H7 (cell line): ENCODE results near the gene EYS. TPM values are rescaled to one million over a fixed set of nuclear protein-coding genes. Genes with fewer than 3 reads are reported as not detected.

ENCODE experiments used
- DNase-seq: peaks from one replicate; pipeline ENCODE4 v3.0.0; 2012
- H3K27me3 ChIP-seq: 2 replicates; pipeline ENCODE4 v1.6.0; 2011; ENCODE audit warnings: mild to moderate bottlenecking, low read length; ENCODE audit not compliant: control insufficient read depth, insufficient read depth
- H3K36me3 ChIP-seq: replicated peaks from 2 replicates; pipeline ENCODE4 v1.5.1; 2011; ENCODE audit warnings: low read length; ENCODE audit not compliant: control insufficient read depth, insufficient read depth
- H3K4me3 ChIP-seq: 2 replicates; pipeline ENCODE4 v1.5.1; 2011; ENCODE audit warnings: low read depth, mild to moderate bottlenecking, control low read depth, low read length, moderate library complexity; ENCODE audit not compliant: insufficient read depth
- total RNA-seq: library from RNA; depleted of rRNA; stranded (reverse); fragments of >200 nt; shearing (Covaris generic); gene quantifications from 2 replicates; pipeline ENCODE4 v1.2.3, GENCODE V29; 2014

EYS gene
- total RNA-seq, 1 experiment from 2014 or later = 0.10 TPM

GRCh38 chr6:65186826-65187225 lies 520.2 kb downstream of the EYS start:
- no peaks in the 10 kb centered on the region for H3K27me3 ChIP-seq
- no peak overlapping the region for H3K4me3 ChIP-seq
- no peaks in the 10 kb centered on the region for H3K36me3 ChIP-seq
- no peak for DNase-seq

DNA sequence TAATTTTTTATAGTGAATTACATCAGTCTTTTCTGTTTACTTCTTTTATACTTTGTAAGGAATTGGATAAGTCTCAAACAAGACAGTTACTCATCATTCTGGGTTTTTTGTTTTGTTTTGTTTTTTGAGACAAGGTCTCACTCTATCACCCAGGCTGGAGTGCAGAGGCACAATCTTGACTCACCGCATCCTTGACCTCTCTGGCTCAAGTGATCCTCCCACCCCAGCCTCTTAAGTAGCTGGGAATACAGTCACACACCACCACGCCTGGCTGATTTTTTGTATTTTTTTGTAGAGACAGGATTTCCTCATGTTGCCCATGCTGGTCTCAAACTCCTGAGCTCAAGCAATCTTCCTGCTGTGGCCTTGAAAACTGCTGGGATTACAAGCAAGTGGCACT lies 524.3 kb downstream of the EYS start:
- no peak overlapping the region for H3K4me3 ChIP-seq
- H3K27me3 ChIP-seq = no peaks in the 10 kb centered on the region
- no peaks in the 10 kb centered on the region for H3K36me3 ChIP-seq
- no peak for DNase-seq

- Histone ChIP-seq H3K36me3 (no peaks in the 10 kb centered on the region), H3K4me3 (no peak overlapping the region), H3K27me3 (no peaks in the 10 kb centered on the region)
- no peak for DNase-seq
Observed at GRCh38 chr6:65170273-65170672, 536.8 kb downstream of the EYS start.

- H3K36me3 ChIP-seq = no peaks in the 10 kb centered on the region
- H3K27me3 ChIP-seq = no peaks in the 10 kb centered on the region
- DNase-seq = no peak
- H3K4me3 ChIP-seq = no peak overlapping the region
Observed at GRCh38 chr6:65161661-65162060, 545.4 kb downstream of the EYS start.

GRCh38 chr6:65157025-65157424 lies 550.0 kb downstream of the EYS start:
- Histone ChIP-seq H3K36me3 (no peaks in the 10 kb centered on the region), H3K27me3 (no peaks in the 10 kb centered on the region), H3K4me3 (no peak overlapping the region)
- no peak for DNase-seq

DNA sequence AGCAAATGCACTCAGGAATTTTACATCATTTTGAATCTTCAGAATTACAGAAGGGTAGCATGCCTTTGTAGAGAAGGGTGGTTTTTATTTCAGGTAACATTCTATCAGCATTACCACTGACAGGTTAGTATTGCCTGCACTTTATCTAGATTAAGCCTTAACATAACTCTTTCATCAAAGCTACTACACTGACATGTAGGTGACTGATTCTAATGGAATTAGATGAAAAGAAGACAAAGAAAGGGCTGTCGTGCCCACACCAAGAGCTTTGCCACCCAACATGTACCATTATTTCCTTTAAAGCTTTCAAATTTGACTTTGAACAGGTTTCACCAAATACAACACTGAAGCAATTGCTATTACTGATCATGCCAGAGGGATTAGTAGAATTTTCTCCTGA lies 551.9 kb downstream of the EYS start:
- no peak overlapping the region for H3K4me3 ChIP-seq
- DNase-seq = no peak
- H3K27me3 ChIP-seq = no peaks in the 10 kb centered on the region
- no peaks in the 10 kb centered on the region for H3K36me3 ChIP-seq

DNA sequence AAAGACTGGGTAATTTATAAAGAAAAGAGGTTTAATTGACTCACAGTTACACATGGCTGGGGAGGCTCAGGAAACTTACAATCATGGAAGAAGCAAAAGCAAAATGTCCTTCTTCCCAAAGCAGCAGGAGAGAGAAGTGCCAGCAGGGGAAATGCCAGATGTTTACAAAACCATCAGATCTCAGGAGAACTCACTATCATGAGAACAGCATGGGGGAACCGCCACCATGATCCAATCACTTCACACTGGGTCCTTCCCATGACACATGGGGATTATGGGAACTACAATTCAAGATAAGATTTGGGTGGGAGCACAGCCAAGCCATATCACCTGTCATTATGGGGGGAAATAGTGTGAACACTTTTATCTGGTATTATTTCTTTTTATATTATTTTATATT lies 557.2 kb downstream of the EYS start:
- no peak overlapping the region for H3K4me3 ChIP-seq
- no peaks in the 10 kb centered on the region for H3K27me3 ChIP-seq
- DNase-seq = no peak
- H3K36me3 ChIP-seq = no peaks in the 10 kb centered on the region

DNA sequence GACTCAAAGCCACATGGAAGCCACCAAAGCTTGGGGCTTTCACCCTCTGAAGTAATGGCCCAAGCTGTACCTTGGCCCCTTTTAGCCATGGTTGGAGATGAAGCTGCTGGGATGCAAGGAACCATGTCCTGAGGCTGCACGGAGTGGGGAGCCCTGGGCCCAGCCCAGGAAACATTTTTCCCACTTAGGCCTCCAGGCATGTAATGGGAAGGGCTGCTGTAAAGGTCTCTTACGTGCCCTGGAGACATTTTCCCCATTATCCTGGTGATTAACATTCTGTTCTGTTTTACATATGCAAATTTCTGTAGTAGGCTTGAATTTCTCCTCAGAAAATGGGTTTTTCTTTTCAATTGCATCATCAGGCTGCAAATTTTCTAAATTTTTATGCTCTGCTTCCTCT lies 558.2 kb downstream of the EYS start:
- H3K4me3 ChIP-seq = no peak overlapping the region
- H3K36me3 ChIP-seq = no peaks in the 10 kb centered on the region
- DNase-seq = no peak
- H3K27me3 ChIP-seq = no peaks in the 10 kb centered on the region

GRCh38 chr6:65135567-65135966 lies 571.5 kb downstream of the EYS start:
- Histone ChIP-seq H3K4me3 (no peak overlapping the region), H3K36me3 (no peaks in the 10 kb centered on the region), H3K27me3 (no peaks in the 10 kb centered on the region)
- DNase-seq = no peak

GRCh38 chr6:65126667-65127066 lies 580.4 kb downstream of the EYS start:
- Histone ChIP-seq H3K4me3 (no peak overlapping the region), H3K36me3 (no peaks in the 10 kb centered on the region), H3K27me3 (no peaks in the 10 kb centered on the region)
- peak; percentile 7 for DNase-seq

DNA sequence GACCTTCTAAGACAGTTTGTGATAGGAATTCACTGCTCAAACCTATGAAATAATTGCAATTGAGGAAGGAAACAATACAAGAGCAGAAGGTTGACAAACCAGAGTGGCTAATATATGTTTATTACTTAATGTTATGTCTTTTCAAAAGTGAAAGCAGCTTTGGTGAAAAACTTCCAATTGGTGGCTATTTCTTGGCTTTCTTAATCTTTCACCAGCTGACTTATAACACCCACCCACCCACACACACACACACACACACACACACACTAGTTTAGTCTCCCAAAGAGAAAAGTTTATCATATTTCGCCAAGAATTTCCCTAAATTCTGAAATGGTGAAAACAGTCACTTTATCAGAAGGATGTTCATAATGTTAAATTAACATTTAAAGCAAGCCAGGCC lies 583.5 kb downstream of the EYS start:
- Histone ChIP-seq H3K36me3 (no peaks in the 10 kb centered on the region), H3K27me3 (no peaks in the 10 kb centered on the region), H3K4me3 (no peak overlapping the region)
- DNase-seq = no peak

DNA sequence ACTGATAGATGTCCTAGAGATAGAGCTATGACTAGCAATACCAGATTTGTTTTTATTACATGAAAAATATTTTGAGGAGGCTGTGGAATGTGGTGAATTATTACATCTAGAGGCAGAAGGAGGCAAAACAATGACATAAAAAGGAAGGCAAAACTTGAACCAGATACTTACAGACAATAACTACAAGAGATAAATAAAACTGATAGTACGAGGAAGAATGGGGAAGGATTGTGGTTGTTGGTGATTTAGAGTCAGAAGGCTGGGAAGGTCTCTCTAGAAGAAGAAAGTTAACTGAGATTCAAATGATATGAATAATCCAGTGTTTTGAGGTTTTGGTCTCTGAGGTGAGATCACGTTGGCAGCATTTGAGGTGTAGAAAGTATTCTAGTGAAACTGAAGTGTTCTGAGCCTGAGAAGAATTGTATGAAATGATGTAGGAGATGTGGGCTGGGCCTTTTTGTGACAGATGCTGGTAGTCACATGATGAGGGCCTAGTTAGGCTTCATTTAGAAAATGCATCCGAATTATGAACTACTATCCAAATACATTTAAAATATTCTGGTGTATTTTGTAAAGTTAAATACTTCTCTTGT lies 589.1 kb downstream of the EYS start:
- Histone ChIP-seq H3K27me3 (no peaks in the 10 kb centered on the region), H3K4me3 (no peak overlapping the region), H3K36me3 (no peaks in the 10 kb centered on the region)
- no peak for DNase-seq

DNA sequence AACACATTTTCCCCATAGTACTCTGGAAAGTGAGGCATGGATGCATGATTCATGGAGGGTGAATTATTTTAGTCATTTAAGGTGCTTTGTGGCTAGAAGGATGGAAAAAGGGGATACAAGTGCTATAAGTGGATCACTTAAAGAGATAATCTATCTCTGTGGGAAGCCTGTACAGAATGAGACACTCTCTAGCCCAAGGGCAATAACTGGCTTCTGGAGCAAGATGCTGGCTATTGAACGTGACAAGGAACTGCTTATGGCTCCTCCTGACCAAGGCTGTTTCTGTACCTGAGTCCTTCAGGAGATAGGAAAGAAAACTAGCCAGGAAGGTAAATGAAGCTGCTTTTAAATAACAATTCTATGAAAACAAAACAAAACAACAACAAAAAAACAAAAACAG lies 590.7 kb downstream of the EYS start:
- no peaks in the 10 kb centered on the region for H3K36me3 ChIP-seq
- no peaks in the 10 kb centered on the region for H3K27me3 ChIP-seq
- no peak for DNase-seq
- no peak overlapping the region for H3K4me3 ChIP-seq

DNA sequence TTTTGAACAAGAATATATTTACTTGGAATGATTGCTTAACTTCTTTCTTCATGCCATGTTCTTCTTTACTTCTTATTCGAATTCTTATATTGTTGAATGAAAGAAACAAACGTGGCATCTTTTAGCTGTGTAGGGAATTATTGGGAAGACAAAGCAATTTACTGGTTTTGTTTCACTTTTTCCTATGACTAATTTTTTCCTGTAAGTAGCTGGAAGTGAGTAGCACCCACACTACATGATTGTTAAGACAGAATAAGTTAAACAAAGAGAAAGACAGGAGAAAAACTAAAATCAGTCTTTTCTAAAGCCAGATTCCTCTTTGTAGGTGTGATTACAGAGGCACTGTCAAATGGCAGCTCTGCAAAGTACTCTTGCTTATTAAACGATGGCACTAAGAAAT lies 593.4 kb downstream of the EYS start:
- Histone ChIP-seq H3K36me3 (no peaks in the 10 kb centered on the region), H3K27me3 (no peaks in the 10 kb centered on the region), H3K4me3 (no peak overlapping the region)
- no peak for DNase-seq

GRCh38 chr6:65112435-65112834 lies 594.6 kb downstream of the EYS start:
- Histone ChIP-seq H3K4me3 (no peak overlapping the region), H3K27me3 (no peaks in the 10 kb centered on the region), H3K36me3 (no peaks in the 10 kb centered on the region)
- DNase-seq = no peak

DNA sequence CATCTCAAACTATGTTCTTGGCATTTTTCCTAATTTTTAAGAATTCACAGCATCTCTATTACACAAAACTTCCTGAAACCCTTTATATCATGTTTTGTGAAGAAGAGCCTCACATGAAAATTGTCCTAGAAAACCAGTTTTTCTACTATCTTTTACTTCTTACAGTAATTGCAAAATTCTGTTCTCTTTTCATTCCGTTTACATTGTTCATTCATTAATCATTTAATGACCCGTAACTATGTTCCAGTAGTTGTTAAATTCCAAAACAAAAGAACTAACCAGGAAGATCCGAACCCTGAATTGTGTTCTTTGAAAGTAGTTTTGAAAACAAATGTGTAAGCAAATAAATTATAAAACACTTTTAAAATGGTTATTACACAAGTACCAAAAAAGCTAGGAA lies 597.0 kb downstream of the EYS start:
- Histone ChIP-seq H3K4me3 (no peak overlapping the region), H3K36me3 (no peaks in the 10 kb centered on the region), H3K27me3 (no peaks in the 10 kb centered on the region)
- DNase-seq = no peak
